Osteoblast (primary cell): ENCODE measurements around the gene ZDHHC20. TPM values are rescaled to one million over a fixed set of nuclear protein-coding genes. Genes with fewer than 3 reads are reported as not detected.

Experiments used
- DNase-seq: peaks from one replicate; pipeline ENCODE4 v3.0.0; 2011; ENCODE audit warnings: low spot score, mixed read lengths; ENCODE audit not compliant: insufficient read length; ENCODE audit errors: missing footprints
- H2AFZ ChIP-seq: 2 replicates; pipeline ENCODE4 v1.6.0; 2011; ENCODE audit warnings: mild to moderate bottlenecking, low read length
- H3K27ac ChIP-seq: 2 replicates; pipeline ENCODE4 v1.5.1; 2011; ENCODE audit warnings: mild to moderate bottlenecking, low read depth, low read length, moderate library complexity
- H3K27me3 ChIP-seq: 2 replicates; pipeline ENCODE4 v1.6.0; 2012; ENCODE audit warnings: mild to moderate bottlenecking, control low read depth, inconsistent platforms, low read length, moderate library complexity; ENCODE audit not compliant: insufficient read depth
- H3K36me3 ChIP-seq: 2 replicates; pipeline ENCODE4 v1.5.1; 2011; ENCODE audit warnings: mild to moderate bottlenecking, low read length, control low read depth, moderate library complexity; ENCODE audit not compliant: insufficient read depth
- H3K4me1 ChIP-seq: 2 replicates; pipeline ENCODE4 v1.5.1; 2011; ENCODE audit warnings: mild to moderate bottlenecking, low read length, control low read depth, moderate library complexity; ENCODE audit not compliant: insufficient read depth
- H3K4me2 ChIP-seq: 2 replicates; pipeline ENCODE4 v1.6.0; 2011; ENCODE audit warnings: mild to moderate bottlenecking, low read length; ENCODE audit not compliant: insufficient read depth
- H3K4me3 ChIP-seq: fragments of 200-600 bp; sonication (generic); 3 replicates; pipeline ENCODE4 v1.5.1; 2012; ENCODE audit warnings: mild to moderate bottlenecking, low read length, inconsistent platforms; ENCODE audit not compliant: insufficient read depth
- H3K79me2 ChIP-seq: 2 replicates; pipeline ENCODE4 v1.6.0; 2012; ENCODE audit warnings: mild to moderate bottlenecking, low read length, control low read depth, inconsistent platforms; ENCODE audit not compliant: insufficient read depth
- H3K9me3 ChIP-seq: 2 replicates; pipeline ENCODE4 v1.5.1; 2011; ENCODE audit warnings: low read depth, low read length, control low read depth
- H4K20me1 ChIP-seq: 2 replicates; pipeline ENCODE4 v1.6.0; 2012; ENCODE audit warnings: mild to moderate bottlenecking, low read length, control low read depth; ENCODE audit not compliant: insufficient read depth
- total RNA-seq: library from RNA; depleted of rRNA; stranded (reverse); fragments of >200 nt; gene quantifications from 2 replicates; pipeline ENCODE4 v1.2.3, GENCODE V29; 2012
- TF ChIP-seq, protein P1 (sequence below): IDR thresholded peaks from 2 replicates; pipeline ENCODE4 v1.5.1; 2011; ENCODE audit warnings: mild to moderate bottlenecking, low read depth, low read length, moderate library complexity; ENCODE audit errors: extremely low read depth

Gene ZDHHC20
- total RNA-seq, 1 donor = 110 TPM

DNA sequence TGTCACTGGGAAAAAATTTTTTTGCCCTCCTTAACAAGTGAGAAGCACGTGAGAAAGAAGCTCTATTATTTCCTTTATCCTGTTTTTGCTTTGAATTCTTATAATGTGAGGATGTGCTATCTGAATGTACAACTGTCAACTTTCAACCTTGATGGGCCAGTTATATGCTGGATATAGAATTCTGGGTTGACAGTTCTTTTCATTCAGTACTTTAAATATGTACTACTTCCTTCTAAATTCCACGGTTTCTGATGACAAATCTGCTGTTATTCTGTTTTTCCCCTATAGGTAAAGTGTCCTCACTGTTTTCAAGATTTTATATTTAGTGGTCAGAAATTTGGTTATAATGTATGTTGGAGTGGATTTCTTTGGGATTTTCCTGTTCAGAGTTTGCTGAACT lies 29.9 kb downstream of the ZDHHC20 start:
- H3K79me2 ChIP-seq = peaks cover 39% of the 10 kb centered on the region
- no peak overlapping the region for H3K27ac ChIP-seq
- no peaks in the 10 kb centered on the region for H3K36me3 ChIP-seq
- TF ChIP-seq, protein P1, sequence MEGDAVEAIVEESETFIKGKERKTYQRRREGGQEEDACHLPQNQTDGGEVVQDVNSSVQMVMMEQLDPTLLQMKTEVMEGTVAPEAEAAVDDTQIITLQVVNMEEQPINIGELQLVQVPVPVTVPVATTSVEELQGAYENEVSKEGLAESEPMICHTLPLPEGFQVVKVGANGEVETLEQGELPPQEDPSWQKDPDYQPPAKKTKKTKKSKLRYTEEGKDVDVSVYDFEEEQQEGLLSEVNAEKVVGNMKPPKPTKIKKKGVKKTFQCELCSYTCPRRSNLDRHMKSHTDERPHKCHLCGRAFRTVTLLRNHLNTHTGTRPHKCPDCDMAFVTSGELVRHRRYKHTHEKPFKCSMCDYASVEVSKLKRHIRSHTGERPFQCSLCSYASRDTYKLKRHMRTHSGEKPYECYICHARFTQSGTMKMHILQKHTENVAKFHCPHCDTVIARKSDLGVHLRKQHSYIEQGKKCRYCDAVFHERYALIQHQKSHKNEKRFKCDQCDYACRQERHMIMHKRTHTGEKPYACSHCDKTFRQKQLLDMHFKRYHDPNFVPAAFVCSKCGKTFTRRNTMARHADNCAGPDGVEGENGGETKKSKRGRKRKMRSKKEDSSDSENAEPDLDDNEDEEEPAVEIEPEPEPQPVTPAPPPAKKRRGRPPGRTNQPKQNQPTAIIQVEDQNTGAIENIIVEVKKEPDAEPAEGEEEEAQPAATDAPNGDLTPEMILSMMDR = no peak
- H3K9me3 ChIP-seq = no peaks in the 10 kb centered on the region
- no peak overlapping the region for H2AFZ ChIP-seq
- no peak overlapping the region for H3K4me2 ChIP-seq
- no peaks in the 10 kb centered on the region for H4K20me1 ChIP-seq
- no peaks in the 10 kb centered on the region for H3K27me3 ChIP-seq
- no peak overlapping the region for H3K4me3 ChIP-seq
- DNase-seq = no peak
- no peaks in the 10 kb centered on the region for H3K4me1 ChIP-seq

DNA sequence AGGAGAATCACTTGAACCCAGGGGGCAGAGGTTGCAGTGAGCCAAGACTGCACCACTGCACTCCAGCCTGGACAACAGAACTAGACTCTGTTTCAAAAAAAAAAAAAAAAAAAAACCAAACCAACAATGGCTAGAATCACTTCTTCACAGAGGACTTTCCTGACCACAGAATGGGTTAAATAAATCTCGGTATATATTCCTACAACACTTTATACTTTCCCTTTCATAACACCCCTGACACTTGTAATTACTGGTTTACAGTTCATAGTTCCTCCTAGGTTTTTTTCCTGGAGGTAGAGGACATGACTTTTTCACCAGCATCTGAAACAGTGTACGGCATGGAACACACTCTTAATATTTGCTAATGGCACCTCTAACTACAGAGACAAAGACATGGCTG lies 31.4 kb downstream of the ZDHHC20 start:
- Histone ChIP-seq H3K4me1 (no peaks in the 10 kb centered on the region), H3K79me2 (peaks cover 29% of the 10 kb centered on the region)

DNA sequence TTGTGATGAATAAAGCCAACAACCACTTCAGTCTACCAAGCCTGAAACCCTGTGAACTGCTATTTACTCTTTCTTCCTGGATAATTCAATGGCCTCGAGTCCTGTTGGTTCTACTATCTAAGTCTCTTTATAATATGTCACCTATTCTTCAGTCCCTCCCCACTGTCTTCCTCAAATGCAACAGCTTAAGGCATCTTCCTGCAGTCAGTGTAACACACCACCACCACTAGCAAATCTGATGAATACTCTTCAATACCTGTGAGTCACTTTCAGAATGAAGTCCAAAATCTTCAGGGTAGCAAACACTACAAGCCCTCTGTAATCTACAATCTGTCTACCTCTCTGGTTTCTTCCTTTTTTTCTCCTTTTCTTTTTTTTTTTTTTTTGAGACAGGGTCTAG lies 32.9 kb downstream of the ZDHHC20 start:
- DNase-seq = no peak
- no peaks in the 10 kb centered on the region for H3K27me3 ChIP-seq
- no peak overlapping the region for H3K27ac ChIP-seq
- no peaks in the 10 kb centered on the region for H3K4me1 ChIP-seq
- no peaks in the 10 kb centered on the region for H3K9me3 ChIP-seq
- no peak overlapping the region for H3K4me3 ChIP-seq
- peaks cover 23% of the 10 kb centered on the region for H3K79me2 ChIP-seq
- H2AFZ ChIP-seq = no peak overlapping the region
- TF ChIP-seq, protein P1 = no peak
- no peaks in the 10 kb centered on the region for H3K36me3 ChIP-seq
- H3K4me2 ChIP-seq = no peak overlapping the region
- no peaks in the 10 kb centered on the region for H4K20me1 ChIP-seq

More for the DNA sequence above, 31.4 kb downstream of the ZDHHC20 start:
- no peaks in the 10 kb centered on the region for H4K20me1 ChIP-seq
- no peak overlapping the region for H3K4me2 ChIP-seq
- no peaks in the 10 kb centered on the region for H3K27me3 ChIP-seq
- H3K4me3 ChIP-seq = no peak overlapping the region
- no peak overlapping the region for H2AFZ ChIP-seq
- TF ChIP-seq, protein P1 = no peak
- H3K36me3 ChIP-seq = no peaks in the 10 kb centered on the region
- DNase-seq = no peak
- no peak overlapping the region for H3K27ac ChIP-seq
- H3K9me3 ChIP-seq = no peaks in the 10 kb centered on the region

DNA sequence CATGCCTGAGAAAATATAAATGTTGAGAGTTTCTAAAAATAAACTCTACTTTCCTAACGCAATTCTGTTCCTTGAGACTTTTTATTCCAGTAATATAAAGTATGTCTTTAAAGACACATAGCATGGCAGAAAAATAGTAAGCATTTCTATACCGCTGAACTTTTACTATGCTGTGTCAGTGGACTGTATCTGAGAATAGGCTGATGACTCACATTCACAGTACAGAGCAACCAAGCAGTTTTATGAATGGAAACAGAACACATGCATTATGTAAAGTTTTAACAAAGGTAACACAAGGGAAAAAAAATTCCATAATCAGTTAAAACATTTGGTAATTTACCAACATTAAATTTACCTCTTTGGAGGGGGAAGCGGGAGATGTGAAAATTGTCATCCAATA lies 38.4 kb downstream of the ZDHHC20 start:
- H3K27me3 ChIP-seq = no peaks in the 10 kb centered on the region
- peak; percentile 29 for DNase-seq
- no peaks in the 10 kb centered on the region for H3K9me3 ChIP-seq
- TF ChIP-seq, protein P1 = no peak
- H3K4me2 ChIP-seq = no peak overlapping the region
- no peaks in the 10 kb centered on the region for H3K36me3 ChIP-seq
- no peak overlapping the region for H3K4me3 ChIP-seq
- H3K79me2 ChIP-seq = peaks cover 3% of the 10 kb centered on the region
- no peak overlapping the region for H2AFZ ChIP-seq
- peaks cover 5% of the 10 kb centered on the region for H3K4me1 ChIP-seq
- H4K20me1 ChIP-seq = no peaks in the 10 kb centered on the region
- H3K27ac ChIP-seq = no peak overlapping the region
